Activated CD8-positive, alpha-beta memory T cell treated with anti-CD3 and anti-CD28 coated beads, Interleukin-2, amount 50 U/mL, for 1 hour (primary cell): ENCODE results near the gene C11orf21.
"Not testable (repeated sequence)": the region's sequence is repeated elsewhere in the genome, so short reads cannot be mapped to it uniquely, and the experiment has no call there.

Source experiments
- DNase-seq: peaks from one replicate; pipeline ENCODE4 v3.0.0-alpha.2; 2020; ENCODE audit errors: extremely low read depth

Gene C11orf21

GRCh38 chr11:2296913-2297622 lies 4.7 kb downstream of the C11orf21 start:
- DNase-seq = no peak

- DNase-seq = no peak
Measured at GRCh38 chr11:2295971-2296912, 5.5 kb downstream of the C11orf21 start.

- DNase-seq = no peak
Measured at GRCh38 chr11:2294926-2295290, 6.8 kb downstream of the C11orf21 start.

GRCh38 chr11:2293984-2294925 lies 7.5 kb downstream of the C11orf21 start:
- DNase-seq = no peak

- DNase-seq = no peak
Measured at GRCh38 chr11:2293531-2293971, 8.2 kb downstream of the C11orf21 start.

- DNase-seq = no peak
Measured at GRCh38 chr11:2290351-2290841, 11.3 kb downstream of the C11orf21 start.

GRCh38 chr11:2289859-2290258 lies 11.9 kb downstream of the C11orf21 start:
- no peak for DNase-seq

- DNase-seq = no peak
Measured at GRCh38 chr11:2289350-2289749, 12.4 kb downstream of the C11orf21 start.

GRCh38 chr11:2287091-2287490 lies 14.6 kb downstream of the C11orf21 start:
- DNase-seq = no peak

- not testable (repeated sequence) for DNase-seq
Measured at GRCh38 chr11:2286350-2286749, 15.4 kb downstream of the C11orf21 start.

GRCh38 chr11:2280208-2280607 lies 21.5 kb downstream of the C11orf21 start:
- DNase-seq = no peak

- no peak for DNase-seq
Measured at GRCh38 chr11:2277933-2278523, 23.7 kb downstream of the C11orf21 start.

- no peak for DNase-seq
Measured at GRCh38 chr11:2277008-2277346, 24.7 kb downstream of the C11orf21 start.

- no peak for DNase-seq
Measured at GRCh38 chr11:2276280-2277007, 25.3 kb downstream of the C11orf21 start.

GRCh38 chr11:2275334-2276279 lies 26.1 kb downstream of the C11orf21 start:
- DNase-seq = no peak

GRCh38 chr11:2273771-2274170 lies 27.9 kb downstream of the C11orf21 start:
- no peak for DNase-seq

GRCh38 chr11:2273311-2273710 lies 28.4 kb downstream of the C11orf21 start:
- DNase-seq = no peak

GRCh38 chr11:2272946-2273280 lies 28.8 kb downstream of the C11orf21 start:
- DNase-seq = no peak

- no peak for DNase-seq
Measured at GRCh38 chr11:2272228-2272945, 29.3 kb downstream of the C11orf21 start.
